A549 treated with Hydrocortisone at 1 μM for 4 hours (cell line): Measurements from ENCODE around the gene HP1BP3. TPM values are rescaled to one million over a fixed set of nuclear protein-coding genes. Genes with fewer than 3 reads are reported as not detected.

ENCODE experiments used
- total RNA-seq: library from RNA; stranded (reverse); fragments of 200-300 nt; extraction: Qiagen RNA extraction; gene quantifications from 5 replicates; pipeline ENCODE4 v1.2.3, GENCODE V29; 2022

HP1BP3 gene, protein sequence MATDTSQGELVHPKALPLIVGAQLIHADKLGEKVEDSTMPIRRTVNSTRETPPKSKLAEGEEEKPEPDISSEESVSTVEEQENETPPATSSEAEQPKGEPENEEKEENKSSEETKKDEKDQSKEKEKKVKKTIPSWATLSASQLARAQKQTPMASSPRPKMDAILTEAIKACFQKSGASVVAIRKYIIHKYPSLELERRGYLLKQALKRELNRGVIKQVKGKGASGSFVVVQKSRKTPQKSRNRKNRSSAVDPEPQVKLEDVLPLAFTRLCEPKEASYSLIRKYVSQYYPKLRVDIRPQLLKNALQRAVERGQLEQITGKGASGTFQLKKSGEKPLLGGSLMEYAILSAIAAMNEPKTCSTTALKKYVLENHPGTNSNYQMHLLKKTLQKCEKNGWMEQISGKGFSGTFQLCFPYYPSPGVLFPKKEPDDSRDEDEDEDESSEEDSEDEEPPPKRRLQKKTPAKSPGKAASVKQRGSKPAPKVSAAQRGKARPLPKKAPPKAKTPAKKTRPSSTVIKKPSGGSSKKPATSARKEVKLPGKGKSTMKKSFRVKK
- total RNA-seq, result 100 to 166 TPM (median 118 TPM) in 5 replicates

DNA sequence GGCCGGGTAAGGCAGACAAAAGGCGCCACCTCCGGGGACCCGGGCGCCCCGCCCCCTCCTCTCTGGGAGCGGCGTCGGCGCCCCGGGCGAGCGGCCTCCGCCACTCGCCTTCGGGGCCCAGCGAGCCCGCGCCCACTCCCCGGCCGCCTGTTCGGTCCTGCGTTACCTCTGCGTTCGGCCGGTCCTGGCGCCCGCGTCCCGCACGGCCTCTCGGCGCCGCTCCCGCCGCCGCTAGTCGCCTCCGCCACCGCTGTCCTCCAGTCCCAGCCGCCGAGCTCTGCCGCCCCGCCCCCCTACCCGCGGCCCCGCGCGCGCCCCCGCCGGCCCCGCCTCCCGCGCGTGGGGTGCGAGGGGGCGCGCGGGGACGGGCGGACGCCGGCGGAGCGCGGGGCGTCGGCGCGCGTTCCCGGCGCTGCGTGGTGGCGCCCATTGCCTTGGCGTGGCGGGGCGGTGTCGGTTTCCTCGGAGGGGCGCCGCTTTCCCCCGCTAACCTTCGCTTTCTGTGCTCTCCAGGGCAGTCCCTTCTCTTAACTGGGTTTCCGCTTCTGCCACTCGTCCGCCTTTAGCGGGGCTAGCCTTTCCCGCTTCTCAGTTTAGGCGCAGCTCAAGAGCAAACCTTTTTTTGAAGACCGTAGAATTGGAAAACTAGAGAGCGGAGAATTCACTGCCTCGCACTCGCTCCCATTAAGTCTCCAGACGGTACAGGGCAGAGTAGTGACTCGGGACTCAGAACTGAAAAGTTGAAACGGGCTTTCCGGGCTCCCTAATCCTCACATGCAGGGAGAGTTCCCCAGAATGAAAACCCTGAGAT is at the start of gene HP1BP3:
Gene HP1BP3, minus strand, starts transcription at position 279 of the 811 bp plus-strand sequence. CDS start 6,867 bp downstream, outside the sequence.

DNA sequence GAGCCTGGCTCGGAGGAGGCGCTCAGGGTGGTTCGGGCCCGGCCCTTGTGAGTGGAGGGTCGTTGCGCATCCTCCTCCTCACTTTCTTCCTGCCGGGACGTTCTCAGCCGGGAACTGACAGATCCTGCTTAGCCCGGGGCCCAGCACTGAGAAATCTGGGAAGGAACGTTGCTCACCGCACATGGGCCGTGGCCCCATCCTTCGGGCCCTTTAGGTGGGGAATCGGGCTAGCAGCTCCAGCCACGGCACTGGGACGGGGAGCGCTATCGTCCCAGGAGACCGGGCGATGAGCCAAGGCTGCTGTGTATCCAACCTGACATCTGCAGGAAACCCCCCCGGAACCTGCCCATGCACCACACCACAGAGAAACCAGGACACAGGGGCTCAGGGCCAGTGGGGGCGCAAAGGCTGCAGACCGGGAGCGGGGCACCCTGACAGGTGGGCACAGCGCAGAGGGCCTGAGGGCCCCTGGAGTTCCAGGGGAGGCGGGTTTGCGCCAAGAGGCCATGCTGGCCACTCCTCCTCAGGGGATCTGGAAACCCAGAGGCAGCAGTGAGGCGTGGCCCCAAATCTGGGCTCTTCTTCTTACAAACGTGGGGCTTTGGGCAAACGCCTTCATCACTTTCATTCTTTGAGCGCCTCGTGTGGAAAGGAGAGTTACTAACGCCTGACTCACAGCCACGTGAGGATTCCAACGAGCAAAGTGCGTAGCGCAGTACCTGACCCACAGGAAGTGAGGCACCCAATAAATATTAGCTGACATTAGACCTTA is 54.3 kb downstream of the HP1BP3 start, which contains the start of gene SH2D5:
Gene SH2D5, minus strand, starts transcription at position 116 of the 772 bp plus-strand sequence. CDS start 4,659 bp downstream, outside the sequence.

DNA sequence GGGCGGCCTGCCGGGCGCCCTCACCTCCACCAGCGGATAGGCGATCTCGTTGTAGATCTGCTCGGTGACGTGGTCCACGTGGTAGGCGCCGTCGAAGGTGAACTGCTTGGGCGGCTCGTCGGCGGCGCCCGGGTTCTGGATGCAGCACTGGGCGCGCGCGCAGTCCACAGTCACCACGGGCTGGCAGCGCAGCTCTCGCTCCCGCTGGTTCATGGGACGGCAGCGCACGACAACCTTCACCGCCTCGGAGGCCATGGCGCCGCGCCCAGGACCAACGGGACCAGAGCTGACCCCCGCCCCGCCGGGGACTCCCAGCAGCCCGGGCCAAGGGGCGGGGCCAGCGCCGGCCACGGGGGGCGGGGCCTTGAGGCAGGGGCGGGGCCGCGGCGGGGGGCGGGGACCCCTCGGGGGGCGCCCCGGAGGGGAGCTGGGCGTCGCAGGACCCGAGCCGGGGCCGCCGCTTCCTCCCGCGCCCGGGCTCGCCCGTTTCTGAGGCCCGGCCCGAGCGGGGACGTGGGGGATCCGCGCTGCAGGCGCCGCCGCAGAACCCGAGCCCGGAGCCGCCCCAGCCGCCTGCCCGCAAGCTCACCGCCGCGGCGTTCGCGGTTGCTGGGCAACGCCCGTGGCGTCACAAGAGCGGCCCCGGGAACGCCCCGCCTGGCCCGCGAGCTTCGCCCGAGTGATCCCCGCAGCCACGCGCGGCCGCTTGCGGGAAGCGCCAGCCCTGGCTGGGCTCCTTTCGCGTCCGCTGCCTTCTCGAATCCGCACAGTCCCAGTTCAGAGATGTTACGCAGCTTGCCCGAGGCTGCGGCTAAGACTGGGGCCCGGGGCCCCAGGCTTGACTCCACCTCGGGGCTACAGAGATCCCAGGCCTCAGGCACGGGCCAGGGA is 69.4 kb downstream of the HP1BP3 start, which contains the start of gene KIF17:
Gene KIF17, minus strand, starts transcription at position 556 of the 891 bp plus-strand sequence. Its CDS starts 301 bp downstream, at position 255.

Other genes starting within 250 kb of the HP1BP3 start
- 3.3 to 4.8 TPM (median 4.2 TPM) in 5 replicates for gene FAM43B, start 234.7 kb downstream of the HP1BP3 start, total RNA-seq
- 31.6 to 40.9 TPM (median 33.4 TPM) in 5 replicates for gene CDA, start 198.2 kb downstream of the HP1BP3 start, total RNA-seq
- gene PINK1, start 153.8 kb downstream of the HP1BP3 start, total RNA-seq, result 28.3 to 36.8 TPM (median 30.5 TPM) in 5 replicates
- 196 to 212 TPM (median 208 TPM) in 5 replicates for gene DDOST, start 125.9 kb downstream of the HP1BP3 start, total RNA-seq
- 1.3 to 2.8 TPM (median 2.3 TPM) in 5 replicates for gene KIF17, start 69.3 kb downstream of the HP1BP3 start, total RNA-seq
- 12.1 to 17.9 TPM (median 15.3 TPM) in 5 replicates for gene SH2D5, start 54.6 kb downstream of the HP1BP3 start, total RNA-seq